Activated CD8-positive, alpha-beta memory T cell treated with anti-CD3 and anti-CD28 coated beads for 36 hours (primary cell): ENCODE data around the gene HSPA12A. TPM values are rescaled to one million over a fixed set of nuclear protein-coding genes. Genes with fewer than 3 reads are reported as not detected.

ENCODE experiments used
- CTCF ChIA-PET: fragments of 350-600 bp; sonication (Branson Sonifier 250); formaldehyde crosslinking; loops from one replicate; lab custom pipeline; 2021; ENCODE audit warnings: antibody characterized with exemption; lab: Charles Lee
- POLR2A ChIA-PET: fragments of 350-600 bp; sonication (Branson Sonifier 250); formaldehyde crosslinking; loops from one replicate; lab custom pipeline; 2021; ENCODE audit warnings: antibody characterized with exemption; lab: Charles Lee
- total RNA-seq, 2 experiments: library from RNA; stranded (reverse); gene quantifications; one replicate each; pipeline ENCODE4 v1.2.3, GENCODE V29; 2021

HSPA12A gene
- total RNA-seq, 2 experiments from 2014 or later, result not detected

DNA sequence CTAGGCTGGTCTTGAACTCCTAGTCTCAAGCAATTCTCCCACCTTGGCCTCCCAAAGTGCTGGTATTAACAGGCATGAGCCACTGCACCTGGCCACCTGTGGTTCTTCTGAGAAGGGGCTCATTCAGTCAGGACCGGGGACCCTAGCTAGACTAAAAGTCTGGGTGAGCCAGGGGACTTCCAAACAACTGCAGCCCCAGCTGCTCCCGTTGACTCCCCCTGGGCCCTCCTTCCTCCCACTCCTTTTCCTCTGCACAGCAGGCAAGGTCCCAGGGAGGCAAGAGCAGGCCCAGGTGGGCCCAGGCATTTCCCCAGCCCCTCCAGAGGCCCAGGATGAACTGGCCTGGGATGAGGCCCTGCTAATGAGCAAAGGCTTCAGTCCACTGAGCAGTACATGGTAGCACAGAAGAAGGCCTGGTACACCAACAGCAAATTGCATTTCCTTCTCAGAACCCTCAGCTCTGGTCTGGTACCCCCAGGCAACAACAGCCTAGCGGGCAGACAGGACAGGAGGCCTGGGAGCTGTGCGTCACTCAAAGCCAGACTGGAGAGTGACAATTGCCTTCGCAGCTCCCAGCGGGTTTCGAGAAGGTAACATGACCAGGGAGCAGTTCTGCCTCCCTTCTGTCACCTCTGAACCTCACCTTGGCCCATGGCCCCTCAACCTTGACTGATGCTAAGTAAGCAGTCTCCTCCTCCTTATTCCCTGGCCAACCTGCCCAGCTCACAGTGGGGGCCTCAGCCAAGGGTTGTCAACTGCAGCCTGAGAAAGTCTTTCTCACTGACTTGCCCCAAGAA lies 30.7 kb upstream of the HSPA12A start:
- POLR2A ChIA-PET, result no interaction called here
- CTCF ChIA-PET, result no interaction called here

- ChIA-PET POLR2A (no interaction called here), CTCF (interaction anchor here (1.0 kb wide), 1 partner anchor 16 kb away, joined by 3 read pairs; no protein-coding TSS in a partner anchor)
Measured at GRCh38 chr10:116771959-116772585, 29.7 kb upstream of the HSPA12A start.

- ChIA-PET POLR2A (no interaction called here), CTCF (interaction anchor here (1.0 kb wide), 1 partner anchor 17 kb away, joined by 3 read pairs; no protein-coding TSS in a partner anchor)
Measured at GRCh38 chr10:116771101-116771958, 29.0 kb upstream of the HSPA12A start.

DNA sequence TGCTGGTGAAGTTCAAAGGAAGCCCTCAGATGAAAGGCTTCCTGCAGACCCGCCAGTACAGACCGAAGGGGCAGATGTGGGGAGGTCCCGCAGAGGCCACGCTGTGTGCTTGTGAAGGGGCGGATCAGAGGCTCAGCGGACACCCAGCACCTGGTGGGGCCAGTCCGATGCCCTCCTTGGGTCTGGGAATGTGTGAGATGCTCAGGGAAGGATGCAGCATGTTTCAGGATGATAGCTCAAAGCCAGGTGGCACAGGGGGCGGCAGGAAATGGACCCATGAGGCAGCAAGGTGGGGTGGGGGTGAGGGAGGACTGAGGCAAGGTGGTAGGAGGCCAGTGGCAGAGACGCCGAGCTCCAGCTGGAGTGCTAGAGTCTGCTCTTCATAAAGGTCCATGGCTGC lies 27.9 kb upstream of the HSPA12A start:
- ChIA-PET CTCF (no interaction called here), POLR2A (no interaction called here)

- CTCF ChIA-PET, result no interaction called here
- POLR2A ChIA-PET, result no interaction called here
Measured at GRCh38 chr10:116769791-116770190, 27.4 kb upstream of the HSPA12A start.

GRCh38 chr10:116769368-116769767 lies 27.0 kb upstream of the HSPA12A start:
- ChIA-PET CTCF (no interaction called here), POLR2A (no interaction called here)

DNA sequence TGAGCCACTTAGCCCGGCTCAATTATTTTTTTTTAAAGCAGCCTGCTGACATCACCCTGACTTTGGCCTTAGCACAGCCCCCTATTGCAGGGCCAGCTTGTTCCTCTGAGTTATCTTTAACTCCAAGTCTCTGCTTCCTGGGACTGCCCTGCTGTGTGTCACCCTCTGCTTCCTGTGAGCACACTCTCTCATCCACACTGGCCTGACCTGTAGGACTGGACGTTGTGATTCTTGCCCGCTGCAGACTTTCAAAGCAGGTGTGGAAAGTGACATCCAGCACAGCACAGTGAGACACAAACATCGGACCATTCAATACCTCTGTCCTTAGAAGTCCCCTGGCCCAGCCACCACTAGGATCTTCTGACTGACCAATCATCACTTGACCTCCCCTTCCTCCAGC lies 26.4 kb upstream of the HSPA12A start:
- ChIA-PET POLR2A (no interaction called here), CTCF (no interaction called here)

- CTCF ChIA-PET, result no interaction called here
- POLR2A ChIA-PET, result no interaction called here
Measured at GRCh38 chr10:116766837-116767634, 24.7 kb upstream of the HSPA12A start.

DNA sequence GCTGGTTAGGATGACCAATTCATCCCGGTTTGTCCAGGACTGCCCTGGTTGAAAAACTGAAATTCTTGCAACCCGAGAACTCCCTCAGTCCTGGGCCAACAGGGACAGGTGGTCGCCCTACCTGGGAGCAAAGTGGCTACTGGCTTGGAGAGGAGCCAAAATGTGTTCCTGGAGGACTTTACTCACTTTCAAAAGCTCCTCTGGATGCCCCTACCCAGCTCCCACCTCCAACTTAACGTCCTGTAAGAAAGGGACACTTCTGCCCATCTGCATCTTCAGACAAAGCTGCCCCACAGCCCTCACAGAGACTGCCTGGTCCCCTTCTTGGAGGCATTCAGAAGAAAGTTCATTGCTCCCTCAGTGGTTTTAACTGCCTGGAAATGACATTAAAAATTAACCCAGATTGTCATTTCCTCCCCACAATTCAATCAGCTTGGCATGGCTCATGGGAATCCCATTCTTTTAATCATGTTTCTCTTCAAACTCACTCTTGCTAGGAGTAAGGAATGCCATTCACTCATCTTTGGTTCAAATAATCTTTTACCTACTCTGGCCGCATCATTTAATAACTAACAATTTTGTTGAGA lies 24.0 kb upstream of the HSPA12A start:
- POLR2A ChIA-PET, result no interaction called here
- CTCF ChIA-PET, result no interaction called here

DNA sequence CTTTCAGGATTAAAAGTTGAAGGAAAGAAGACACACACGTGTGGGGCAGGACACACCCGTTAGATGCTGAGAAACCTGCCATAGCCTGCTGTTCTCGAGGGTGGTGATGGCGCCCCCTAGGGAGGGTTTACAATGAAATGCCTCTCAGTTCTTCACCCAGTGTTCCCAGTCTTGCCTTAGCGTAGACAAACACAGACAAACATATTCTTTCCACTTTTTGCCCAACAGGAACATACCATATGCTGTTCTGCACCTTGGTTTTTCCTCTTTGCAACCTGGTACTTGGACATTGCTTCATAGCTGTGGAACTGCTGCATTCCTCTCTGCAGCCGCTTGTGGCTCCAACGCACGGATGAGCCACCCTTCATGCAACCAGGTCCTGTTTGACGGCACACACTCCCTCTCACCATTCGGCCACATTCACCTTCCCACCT lies 23.3 kb upstream of the HSPA12A start:
- CTCF ChIA-PET, result no interaction called here
- POLR2A ChIA-PET, result no interaction called here

GRCh38 chr10:116764979-116765378 lies 22.6 kb upstream of the HSPA12A start:
- CTCF ChIA-PET, result no interaction called here
- POLR2A ChIA-PET, result no interaction called here

GRCh38 chr10:116763440-116763839 lies 21.1 kb upstream of the HSPA12A start:
- ChIA-PET POLR2A (no interaction called here), CTCF (no interaction called here)

- ChIA-PET POLR2A (no interaction called here), CTCF (no interaction called here)
Measured at GRCh38 chr10:116761883-116762282, 19.5 kb upstream of the HSPA12A start.

GRCh38 chr10:116760919-116761318 lies 18.6 kb upstream of the HSPA12A start:
- CTCF ChIA-PET, result no interaction called here
- POLR2A ChIA-PET, result no interaction called here

GRCh38 chr10:116757246-116757645 lies 14.9 kb upstream of the HSPA12A start:
- POLR2A ChIA-PET, result no interaction called here
- CTCF ChIA-PET, result interaction anchor here (1.0 kb wide), 1 partner anchor 31 kb away, joined by 3 read pairs; no protein-coding TSS in a partner anchor

DNA sequence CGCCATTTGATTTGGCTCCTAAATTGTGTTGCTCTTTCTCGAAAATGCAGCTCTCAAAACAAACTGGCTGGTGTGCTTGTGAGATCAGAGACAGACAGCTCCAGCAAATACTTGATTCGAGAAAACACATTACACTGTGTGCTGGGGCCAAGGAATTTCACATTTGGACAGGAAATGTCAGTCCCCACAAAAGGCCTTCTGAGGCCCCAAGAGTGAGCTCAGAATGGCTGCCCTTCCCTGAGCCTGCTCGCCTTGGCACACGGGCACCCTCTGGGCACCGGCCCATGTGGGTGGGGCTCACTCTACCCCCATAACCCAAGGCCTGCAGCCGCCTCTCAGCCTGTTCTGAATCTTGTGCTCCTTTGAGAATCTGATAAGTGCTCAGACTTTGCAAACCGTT lies 13.9 kb upstream of the HSPA12A start:
- CTCF ChIA-PET, result no interaction called here

GRCh38 chr10:116753759-116754158 lies 11.4 kb upstream of the HSPA12A start:
- POLR2A ChIA-PET, result no interaction called here
- CTCF ChIA-PET, result interaction anchor here (1.8 kb wide), 1 partner anchor 34 kb away, joined by 6 read pairs; no protein-coding TSS in a partner anchor

More for the DNA sequence above, 13.9 kb upstream of the HSPA12A start:
- POLR2A ChIA-PET, result no interaction called here

DNA sequence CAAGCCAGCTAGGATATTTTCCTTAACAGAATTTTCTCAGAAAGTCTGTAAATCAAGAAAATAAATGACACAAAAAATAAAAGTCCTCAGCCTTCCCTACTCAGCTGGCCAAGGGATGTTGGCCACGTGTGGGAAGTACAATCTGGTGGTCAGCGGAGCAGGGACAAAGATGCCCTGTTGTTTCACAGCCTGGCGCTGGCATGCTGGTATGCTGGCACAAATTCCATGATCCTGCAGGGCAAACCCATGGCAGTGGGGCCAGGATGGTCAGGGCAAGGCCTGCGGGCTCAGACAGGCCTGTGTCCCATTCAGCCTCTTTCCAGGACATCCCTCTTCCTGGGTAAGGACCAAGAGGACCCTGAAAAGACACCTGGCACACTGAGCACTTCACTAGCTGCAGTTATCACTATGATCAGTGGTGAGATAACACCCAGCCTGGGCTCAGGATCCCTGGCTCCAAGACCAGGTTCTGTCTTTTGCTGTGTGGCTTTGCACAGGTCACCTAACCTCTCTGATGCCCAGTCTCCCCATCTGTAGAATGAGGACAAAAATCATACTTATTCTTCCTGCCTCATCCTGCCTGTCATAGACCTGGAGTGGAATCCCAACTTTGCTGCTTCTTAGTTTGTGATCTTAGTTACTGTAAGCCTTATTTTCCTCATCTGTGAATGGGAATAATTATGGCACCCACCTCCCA lies 10.8 kb upstream of the HSPA12A start:
- ChIA-PET POLR2A (no interaction called here), CTCF (interaction anchor here (1.8 kb wide), 1 partner anchor 35 kb away, joined by 6 read pairs; no protein-coding TSS in a partner anchor)
